Activated naive CD4-positive, alpha-beta T cell treated with anti-CD3 and anti-CD28 coated beads, Interleukin-2, amount 50 U/mL, for 24 hours (primary cell): ENCODE data around the gene SYT5.
"Not testable (repeated sequence)": the region's sequence is repeated elsewhere in the genome, so short reads cannot be mapped to it uniquely, and the experiment has no call there.

Source experiments
- H3K27ac Mint-ChIP-seq: one replicate; pipeline ENCODE4 v1.8.0; 2021; ENCODE audit warnings: mild to moderate bottlenecking, mixed read lengths
- H3K27me3 Mint-ChIP-seq: one replicate; pipeline ENCODE4 v1.8.0; 2021; ENCODE audit warnings: mixed read lengths
- H3K36me3 Mint-ChIP-seq: one replicate; pipeline ENCODE4 v1.8.0; 2021; ENCODE audit warnings: mixed read lengths
- H3K4me1 Mint-ChIP-seq: one replicate; pipeline ENCODE4 v1.8.0; 2021; ENCODE audit warnings: mixed read lengths
- H3K4me3 Mint-ChIP-seq: one replicate; pipeline ENCODE4 v1.8.0; 2021; ENCODE audit warnings: mild to moderate bottlenecking, mixed read lengths
- H3K9me3 Mint-ChIP-seq: one replicate; pipeline ENCODE4 v1.8.0; 2021; ENCODE audit warnings: mixed read lengths

SYT5 gene

DNA sequence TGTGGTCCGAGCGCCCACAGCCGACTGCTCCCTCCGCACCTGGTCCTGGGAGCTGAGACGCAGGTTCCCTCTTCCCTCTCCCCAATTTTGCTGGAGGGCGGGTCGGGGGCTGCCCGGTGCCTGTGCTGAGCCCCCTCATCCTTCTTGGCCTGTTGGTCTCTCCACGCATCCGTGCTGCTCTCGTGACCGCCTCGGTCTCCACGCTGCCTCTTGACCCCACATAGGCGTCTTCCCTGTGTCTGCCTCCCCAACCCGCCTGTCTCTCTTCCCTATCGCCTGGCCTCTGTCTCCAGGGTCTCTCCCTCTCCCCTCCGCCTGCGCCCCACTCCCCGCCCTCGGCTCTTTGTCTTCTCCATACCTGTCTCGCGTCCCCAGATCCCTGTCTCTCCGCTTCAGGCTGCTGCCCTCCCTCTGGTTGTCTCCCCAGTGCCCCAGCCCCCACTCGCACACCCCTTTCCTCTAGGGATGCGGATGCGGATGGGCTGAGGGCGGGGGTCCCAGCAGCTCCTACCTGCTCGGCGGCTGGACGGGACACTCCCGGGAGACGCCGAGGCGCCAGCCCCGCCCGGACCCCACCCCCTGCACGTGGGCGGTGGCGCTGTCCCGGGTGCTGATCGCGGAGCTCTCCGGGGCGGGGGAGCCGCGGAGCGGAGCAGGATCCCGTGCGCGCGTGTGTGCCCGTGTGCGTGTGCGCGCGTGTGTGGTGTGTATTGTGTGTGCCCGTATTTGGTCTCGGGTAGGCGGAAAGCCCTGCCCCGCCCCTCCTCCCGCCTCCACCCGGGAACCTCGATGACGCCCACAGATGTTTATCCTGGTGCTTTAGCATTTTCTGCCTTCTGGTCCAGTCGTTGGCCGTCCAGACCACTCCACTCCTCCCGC is at the start of gene SYT5:
TSS of gene SYT5 (minus strand) at position 684 of the 879 bp plus-strand sequence. CDS start 1,248 bp downstream, outside the sequence.
- peak within 1 kb of the TSS; percentile 8 for H3K27ac Mint-ChIP-seq
- peaks cover 38% of the 10 kb centered on the region for H3K27me3 Mint-ChIP-seq
- H3K4me1 Mint-ChIP-seq: peaks cover 25% of the 10 kb centered on the region
- no peaks in the 10 kb centered on the region for H3K36me3 Mint-ChIP-seq
- H3K9me3 Mint-ChIP-seq: no peaks in the 10 kb centered on the region
- peak within 1 kb of the TSS; percentile 72 for H3K4me3 Mint-ChIP-seq

DNA sequence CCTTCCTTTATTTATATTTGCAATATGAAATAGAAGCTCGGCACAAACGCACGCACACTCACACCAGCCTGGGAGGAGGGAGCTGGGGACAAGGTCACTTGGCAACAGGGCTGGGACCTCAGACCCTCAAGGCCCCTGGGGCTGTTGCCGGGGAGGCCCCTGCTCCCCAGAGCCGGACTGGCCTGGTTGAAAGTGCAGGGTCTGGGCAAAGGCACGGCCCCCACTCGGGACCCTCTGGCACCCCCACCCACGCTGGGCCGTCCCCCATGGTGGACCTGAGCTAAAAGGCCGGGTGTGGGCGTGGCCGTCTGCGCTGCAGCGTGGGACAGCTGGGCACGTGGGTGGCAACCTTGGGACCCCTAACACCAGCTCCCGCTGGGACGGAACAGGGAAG is 49.7 kb upstream of the SYT5 start:
- Mint-ChIP-seq H3K4me3 (no peak overlapping the region), H3K27me3 (no peaks in the 10 kb centered on the region), H3K27ac (no peak overlapping the region), H3K4me1 (peaks cover 7% of the 10 kb centered on the region), H3K9me3 (no peaks in the 10 kb centered on the region), H3K36me3 (peaks cover 11% of the 10 kb centered on the region)

DNA sequence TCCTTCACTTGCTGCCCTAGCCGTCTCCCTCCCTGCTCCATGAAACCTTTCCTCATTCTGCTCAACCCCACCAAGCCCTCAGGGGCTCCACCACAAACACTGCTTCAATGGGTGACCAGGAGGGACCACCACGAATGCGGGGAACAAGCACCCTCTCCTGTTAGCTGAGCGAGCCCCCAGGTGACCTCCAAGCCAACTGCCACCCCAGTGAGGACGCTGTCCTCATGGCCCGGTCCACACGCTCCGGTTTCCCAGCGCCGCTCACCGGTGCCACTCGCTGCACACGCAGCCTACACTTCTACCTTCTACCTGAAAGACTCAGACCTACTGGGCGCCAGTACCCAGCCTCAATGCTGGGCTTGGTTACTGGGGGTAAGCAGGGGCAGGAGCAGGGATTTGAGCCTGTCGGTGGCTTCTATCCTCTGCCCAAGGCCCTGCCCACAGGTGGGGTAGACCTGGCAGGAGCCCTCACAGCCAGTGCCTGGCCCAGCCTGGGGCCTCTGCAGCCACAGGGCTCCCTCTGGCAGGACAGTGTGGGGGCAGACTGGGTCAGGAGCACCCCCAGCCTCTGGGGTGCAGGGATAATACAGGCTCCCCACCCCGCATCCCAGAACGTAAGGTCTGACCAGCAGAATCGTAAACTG is 49.2 kb upstream of the SYT5 start:
- Mint-ChIP-seq H3K27ac (no peak overlapping the region), H3K4me3 (no peak overlapping the region), H3K9me3 (no peaks in the 10 kb centered on the region), H3K4me1 (peaks cover 2% of the 10 kb centered on the region), H3K36me3 (peaks cover 7% of the 10 kb centered on the region), H3K27me3 (no peaks in the 10 kb centered on the region)

- Mint-ChIP-seq H3K27ac (peak within 1 kb of the TSS; percentile 59), H3K9me3 (no peaks in the 10 kb centered on the region), H3K36me3 (peaks cover 6% of the 10 kb centered on the region), H3K4me1 (no peaks in the 10 kb centered on the region), H3K4me3 (no peak within 1 kb of the TSS), H3K27me3 (no peaks in the 10 kb centered on the region)
Observed at GRCh38 chr19:55228403-55229031, 48.4 kb upstream of the SYT5 start, which contains the start of gene TMEM86B. Gene TMEM86B (minus strand): TSS chr19:55228763. CDS start chr19:55228741, 22 bp downstream.

DNA sequence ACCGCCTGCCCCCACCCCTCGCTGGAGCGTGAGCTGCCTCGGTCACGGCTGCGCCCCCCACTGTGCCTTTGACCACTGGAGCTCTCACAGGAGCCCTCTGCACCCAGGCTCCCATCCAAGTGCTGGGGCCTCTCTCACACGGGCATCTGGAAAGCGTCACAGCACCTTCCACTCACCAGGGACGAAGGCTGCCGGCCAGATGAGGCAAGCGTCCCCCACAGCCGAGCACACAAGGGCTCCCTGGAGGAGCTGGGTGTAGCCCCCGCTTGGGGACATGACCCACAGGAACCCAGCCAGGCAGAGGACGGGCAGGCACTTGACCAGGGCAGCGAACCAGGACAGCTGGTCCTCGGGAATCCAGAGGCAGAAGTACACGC is 47.9 kb upstream of the SYT5 start:
- H3K27ac Mint-ChIP-seq: peak overlapping the region; percentile 59
- no peaks in the 10 kb centered on the region for H3K9me3 Mint-ChIP-seq
- H3K4me3 Mint-ChIP-seq: no peak overlapping the region
- H3K27me3 Mint-ChIP-seq: no peaks in the 10 kb centered on the region
- H3K36me3 Mint-ChIP-seq: peaks cover 7% of the 10 kb centered on the region
- H3K4me1 Mint-ChIP-seq: no peaks in the 10 kb centered on the region

GRCh38 chr19:55227241-55228014 is 47.3 kb upstream of the SYT5 start:
- H3K4me3 Mint-ChIP-seq: no peak overlapping the region
- peak overlapping the region; percentile 59 for H3K27ac Mint-ChIP-seq
- H3K9me3 Mint-ChIP-seq: no peaks in the 10 kb centered on the region
- no peaks in the 10 kb centered on the region for H3K4me1 Mint-ChIP-seq
- peaks cover 7% of the 10 kb centered on the region for H3K36me3 Mint-ChIP-seq
- no peaks in the 10 kb centered on the region for H3K27me3 Mint-ChIP-seq

GRCh38 chr19:55226788-55227187 is 46.7 kb upstream of the SYT5 start:
- no peaks in the 10 kb centered on the region for H3K27me3 Mint-ChIP-seq
- H3K9me3 Mint-ChIP-seq: no peaks in the 10 kb centered on the region
- no peak overlapping the region for H3K4me3 Mint-ChIP-seq
- H3K27ac Mint-ChIP-seq: no peak overlapping the region
- H3K4me1 Mint-ChIP-seq: no peaks in the 10 kb centered on the region
- peaks cover 7% of the 10 kb centered on the region for H3K36me3 Mint-ChIP-seq

- no peaks in the 10 kb centered on the region for H3K4me1 Mint-ChIP-seq
- no peak overlapping the region for H3K4me3 Mint-ChIP-seq
- H3K27me3 Mint-ChIP-seq: no peaks in the 10 kb centered on the region
- H3K36me3 Mint-ChIP-seq: peaks cover 10% of the 10 kb centered on the region
- H3K9me3 Mint-ChIP-seq: no peaks in the 10 kb centered on the region
- H3K27ac Mint-ChIP-seq: no peak overlapping the region
Observed at GRCh38 chr19:55226273-55226672, 46.2 kb upstream of the SYT5 start.

DNA sequence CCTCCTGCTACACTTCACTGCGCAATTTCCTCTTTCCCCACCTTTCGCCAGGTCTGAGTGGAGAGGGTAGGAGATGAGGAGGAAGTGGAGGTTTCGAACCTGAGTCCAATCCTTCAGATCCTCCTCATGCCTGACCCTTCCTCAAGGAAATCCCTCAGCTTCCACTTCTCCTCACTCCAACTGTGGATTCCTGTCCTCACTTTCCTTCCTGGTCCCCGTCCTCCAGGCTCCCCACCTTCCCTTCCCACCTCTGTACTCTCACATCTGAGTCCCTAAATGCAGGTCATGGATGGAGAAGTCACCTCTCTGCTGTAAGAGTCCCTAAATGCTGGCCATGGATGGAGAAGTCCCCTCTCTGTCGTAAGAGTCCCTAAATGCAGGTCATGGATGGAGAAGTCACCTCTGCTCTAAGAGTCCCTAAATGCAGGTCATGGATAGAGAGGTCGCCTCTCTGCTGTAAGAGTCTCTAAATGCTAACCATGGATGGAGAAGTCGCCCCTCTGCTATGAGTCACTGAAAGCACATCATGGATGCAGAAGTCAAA is 45.4 kb upstream of the SYT5 start:
- Mint-ChIP-seq H3K27ac (peak overlapping the region; percentile 91), H3K36me3 (peaks cover 13% of the 10 kb centered on the region), H3K4me1 (no peaks in the 10 kb centered on the region), H3K4me3 (no peak overlapping the region), H3K9me3 (peaks cover 3% of the 10 kb centered on the region), H3K27me3 (no peaks in the 10 kb centered on the region)

- H3K9me3 Mint-ChIP-seq, H3K4me1 Mint-ChIP-seq, H3K4me3 Mint-ChIP-seq, H3K27ac Mint-ChIP-seq, H3K27me3 Mint-ChIP-seq: not testable (repeated sequence)
- H3K36me3 Mint-ChIP-seq: peaks cover 11% of the 10 kb centered on the region
Observed at GRCh38 chr19:55224679-55225414, 44.8 kb upstream of the SYT5 start.

DNA sequence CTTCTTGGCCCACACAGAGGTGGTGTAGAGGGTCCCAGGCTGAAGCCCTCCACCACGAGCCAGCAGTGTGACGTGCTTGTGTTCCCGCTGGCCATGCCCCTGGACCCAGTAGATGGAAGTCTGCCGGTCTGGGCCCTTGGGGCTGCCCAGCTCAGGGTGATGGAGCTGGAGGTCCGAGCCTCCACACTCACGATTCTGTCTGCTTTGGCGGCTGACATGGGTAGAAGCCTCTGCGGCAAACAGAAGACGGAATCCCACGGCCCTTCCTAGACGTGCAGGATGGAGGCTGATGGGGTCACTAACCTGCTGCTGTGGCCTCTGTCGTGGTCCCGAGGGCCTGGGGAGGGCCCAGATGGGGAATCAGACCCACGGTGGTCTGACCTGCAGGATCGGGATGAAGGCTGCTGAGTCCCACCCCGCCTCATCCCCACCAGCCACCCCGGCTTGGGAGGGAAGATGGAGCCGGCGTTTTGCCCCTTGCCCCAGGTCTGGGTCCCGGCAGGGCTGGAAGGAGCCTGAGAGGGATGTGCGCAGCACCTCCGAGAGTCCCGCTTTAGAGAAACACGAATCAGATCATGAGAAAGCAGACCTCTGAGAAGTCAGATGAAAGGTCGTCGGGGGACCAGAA is 44.1 kb upstream of the SYT5 start:
- no peaks in the 10 kb centered on the region for H3K27me3 Mint-ChIP-seq
- peaks cover 11% of the 10 kb centered on the region for H3K36me3 Mint-ChIP-seq
- H3K4me1 Mint-ChIP-seq: no peaks in the 10 kb centered on the region
- peaks cover 3% of the 10 kb centered on the region for H3K9me3 Mint-ChIP-seq
- H3K27ac Mint-ChIP-seq: peak overlapping the region; percentile 76
- H3K4me3 Mint-ChIP-seq: no peak overlapping the region

DNA sequence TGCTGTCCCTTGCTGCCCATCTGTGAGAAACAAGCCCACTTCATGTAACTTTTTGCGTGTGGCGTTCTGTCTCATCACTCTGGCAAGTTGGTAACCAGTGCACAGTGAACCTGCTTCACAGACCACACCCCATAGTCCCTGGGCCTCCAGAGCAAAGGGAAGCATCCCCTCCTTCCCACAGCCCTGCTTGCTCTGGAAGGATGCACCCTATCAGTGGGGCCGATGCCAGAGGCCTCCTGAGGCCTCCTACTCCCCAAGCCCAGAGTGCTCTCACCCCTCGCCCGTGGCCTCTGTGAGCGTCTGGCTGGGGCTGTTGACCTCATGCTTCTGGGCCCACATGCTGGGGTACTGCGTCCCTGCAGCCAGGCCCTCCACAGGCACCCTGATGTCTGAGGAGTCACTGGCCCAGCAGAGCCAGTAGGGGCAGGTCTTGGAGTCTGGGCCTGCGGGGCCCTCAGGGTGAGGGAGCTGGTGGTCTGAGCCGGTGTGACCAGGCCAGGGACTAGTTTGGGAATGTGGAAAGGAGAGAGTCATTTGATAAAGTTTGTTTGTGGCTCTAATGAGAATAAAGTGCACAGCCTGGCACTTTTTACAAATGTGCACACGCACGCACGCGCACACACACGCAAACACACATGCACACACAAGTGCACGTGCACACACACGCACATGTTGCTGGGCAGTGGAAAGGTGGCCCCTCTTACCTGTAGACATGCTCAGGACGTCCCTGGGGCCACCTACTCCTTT is 43.4 kb upstream of the SYT5 start:
- H3K4me3 Mint-ChIP-seq: no peak overlapping the region

DNA sequence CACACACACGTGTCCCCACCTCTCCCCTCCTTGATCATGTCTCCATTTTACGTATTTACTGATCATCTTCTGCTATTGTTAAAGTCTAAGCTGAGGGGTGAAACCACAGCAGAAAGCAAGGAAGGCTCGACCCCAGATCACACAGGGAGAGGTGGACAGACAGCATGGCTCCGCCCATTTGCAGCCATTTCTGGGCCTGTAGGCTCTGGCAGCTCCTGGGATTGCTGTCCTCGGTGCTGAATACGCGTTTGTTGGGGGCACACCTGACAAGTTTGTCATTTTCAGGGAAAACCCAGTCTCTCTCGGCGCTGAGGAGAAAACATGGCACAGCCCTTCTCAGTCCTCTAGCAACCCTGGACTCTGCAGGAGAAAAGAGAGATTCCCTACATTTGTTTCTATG is 40.4 kb upstream of the SYT5 start:
- peaks cover 3% of the 10 kb centered on the region for H3K9me3 Mint-ChIP-seq
- H3K4me1 Mint-ChIP-seq: peaks cover 16% of the 10 kb centered on the region
- no peak overlapping the region for H3K4me3 Mint-ChIP-seq
- no peaks in the 10 kb centered on the region for H3K27me3 Mint-ChIP-seq
- no peak overlapping the region for H3K27ac Mint-ChIP-seq
- H3K36me3 Mint-ChIP-seq: peaks cover 8% of the 10 kb centered on the region

More for the DNA sequence above, 43.4 kb upstream of the SYT5 start:
- Mint-ChIP-seq H3K9me3 (peaks cover 3% of the 10 kb centered on the region), H3K27me3 (no peaks in the 10 kb centered on the region), H3K4me1 (no peaks in the 10 kb centered on the region), H3K27ac (peak overlapping the region; percentile 4), H3K36me3 (peaks cover 11% of the 10 kb centered on the region)
